Dendritic cell treated with granulocyte-macrophage colony-stimulating factor and Interleukin-4, amounts not matched to agents 40 ng/mL and 50 ng/mL, for 4 days (primary cell): ENCODE results near the gene PDAP1.
"Not testable (repeated sequence)": the region's sequence is repeated elsewhere in the genome, so short reads cannot be mapped to it uniquely, and the experiment has no call there.

Source experiments
- H3K27ac Mint-ChIP-seq: one replicate; pipeline ENCODE4 v1.8.0; 2022; ENCODE audit warnings: mild to moderate bottlenecking, mixed read lengths
- H3K27me3 Mint-ChIP-seq: one replicate; pipeline ENCODE4 v1.8.0; 2022; ENCODE audit warnings: mild to moderate bottlenecking, mixed read lengths
- H3K36me3 Mint-ChIP-seq: one replicate; pipeline ENCODE4 v1.8.0; 2022; ENCODE audit warnings: low read depth, mixed read lengths
- H3K4me1 Mint-ChIP-seq: one replicate; pipeline ENCODE4 v1.8.0; 2022; ENCODE audit warnings: low read depth, mixed read lengths
- H3K4me3 Mint-ChIP-seq: one replicate; pipeline ENCODE4 v1.8.0; 2022; ENCODE audit warnings: mild to moderate bottlenecking, moderate library complexity, mixed read lengths
- H3K9me3 Mint-ChIP-seq: one replicate; pipeline ENCODE4 v1.8.0; 2022; ENCODE audit warnings: mixed read lengths
- intact Hi-C: fragments of 100-400 bp; cut with micrococcal nuclease; formaldehyde crosslinking; loops from one replicate; pipeline ENCODE4 v1.15.0; 2022

The PDAP1 gene

DNA sequence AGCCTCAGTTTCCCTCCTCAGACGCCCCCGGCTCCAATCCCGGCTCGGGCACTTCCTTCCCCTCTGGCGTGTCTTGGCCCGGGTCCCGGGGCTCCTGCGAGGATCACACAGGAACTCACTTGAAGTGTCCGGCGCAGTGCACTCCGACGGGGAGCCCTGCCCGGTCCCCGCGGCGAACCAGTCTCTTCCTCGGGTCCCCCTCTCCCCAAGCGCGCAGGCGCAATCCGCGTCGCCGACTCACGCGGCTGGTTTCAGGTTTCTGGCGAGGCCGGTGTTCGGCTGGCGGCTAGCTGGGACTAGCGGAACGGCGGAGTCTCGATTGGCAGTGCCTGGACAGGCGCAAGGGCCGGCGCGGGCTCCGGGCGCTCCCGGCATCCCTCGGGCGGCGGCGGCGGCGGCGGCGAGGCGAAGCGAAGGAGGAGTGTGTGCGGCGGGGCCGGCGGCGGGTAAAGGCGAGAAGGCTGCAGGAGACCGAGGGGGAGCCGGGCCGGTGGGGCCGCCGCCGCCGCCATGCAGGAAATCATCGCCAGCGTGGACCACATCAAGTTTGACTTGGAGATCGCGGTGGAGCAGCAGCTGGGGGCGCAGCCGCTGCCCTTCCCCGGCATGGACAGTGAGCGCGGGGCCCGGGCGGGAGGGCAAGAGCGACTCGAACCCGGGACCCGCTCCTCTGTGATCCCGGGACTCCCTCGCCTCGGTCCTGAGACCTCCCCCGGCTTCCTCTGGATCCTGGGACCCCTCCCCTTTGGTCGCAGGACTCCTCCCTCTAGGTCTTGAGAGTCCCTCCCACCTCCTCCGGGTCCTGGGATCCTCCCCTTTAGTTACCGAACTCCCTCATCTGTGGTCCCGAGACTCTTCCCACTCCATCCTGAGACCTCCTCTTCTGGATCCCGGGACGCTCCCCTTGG, 30.4 kb upstream of the PDAP1 start, which contains the start of the genes CPSF4 and PTCD1:
Gene CPSF4 (plus strand): TSS at position 371 of the 908 bp plus-strand sequence. CDS start 140 bp downstream, at position 511.
Gene PTCD1 (minus strand): TSS at position 226 of the 908 bp plus-strand sequence. CDS start 3,556 bp downstream, outside the sequence.
- Mint-ChIP-seq H3K36me3 (peaks cover 63% of the 10 kb centered on the region), H3K27ac (peak within 1 kb of the TSS; percentile 86), H3K4me1 (peaks cover 47% of the 10 kb centered on the region), H3K9me3 (no peaks in the 10 kb centered on the region), H3K4me3 (peak within 1 kb of the TSS; percentile 88), H3K27me3 (no peaks in the 10 kb centered on the region)
- intact Hi-C loops, result no loop called here

DNA sequence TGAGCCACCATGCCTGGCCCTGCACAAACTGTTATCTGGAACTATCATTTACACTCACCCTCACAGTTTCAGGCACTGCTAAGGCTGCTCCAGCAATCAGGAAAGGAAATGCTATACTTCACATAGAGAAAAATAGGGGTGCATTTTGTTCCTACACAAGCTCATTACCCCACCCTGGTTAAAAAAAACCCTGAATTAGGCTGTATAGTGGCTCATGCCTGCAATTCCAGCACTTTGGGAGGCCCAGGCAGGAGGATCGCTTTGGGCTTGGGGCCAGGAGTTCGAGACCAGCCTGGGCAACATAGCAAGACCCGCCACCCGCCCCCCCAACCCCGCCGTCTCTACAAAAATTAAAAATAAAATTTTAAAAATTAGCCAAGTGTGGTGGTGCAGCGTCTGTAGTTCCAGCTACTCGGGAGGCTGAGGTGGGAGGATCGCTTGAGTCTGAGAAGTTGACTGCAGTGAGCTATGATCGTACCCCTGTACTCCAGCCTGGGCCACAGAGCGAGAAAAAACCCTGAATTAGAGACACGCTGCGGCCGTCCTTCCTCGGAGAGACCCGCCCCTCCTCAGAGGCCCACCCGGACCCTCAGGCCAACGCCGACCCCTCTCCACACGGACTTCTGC, 29.7 kb upstream of the PDAP1 start:
- intact Hi-C loops, result no loop called here
- peaks cover 63% of the 10 kb centered on the region for H3K36me3 Mint-ChIP-seq
- H3K4me1 Mint-ChIP-seq, result peaks cover 44% of the 10 kb centered on the region
- peak overlapping the region; percentile 88 for H3K4me3 Mint-ChIP-seq
- H3K27ac Mint-ChIP-seq, result peak overlapping the region; percentile 86
- H3K9me3 Mint-ChIP-seq, result no peaks in the 10 kb centered on the region
- H3K27me3 Mint-ChIP-seq, result no peaks in the 10 kb centered on the region

DNA sequence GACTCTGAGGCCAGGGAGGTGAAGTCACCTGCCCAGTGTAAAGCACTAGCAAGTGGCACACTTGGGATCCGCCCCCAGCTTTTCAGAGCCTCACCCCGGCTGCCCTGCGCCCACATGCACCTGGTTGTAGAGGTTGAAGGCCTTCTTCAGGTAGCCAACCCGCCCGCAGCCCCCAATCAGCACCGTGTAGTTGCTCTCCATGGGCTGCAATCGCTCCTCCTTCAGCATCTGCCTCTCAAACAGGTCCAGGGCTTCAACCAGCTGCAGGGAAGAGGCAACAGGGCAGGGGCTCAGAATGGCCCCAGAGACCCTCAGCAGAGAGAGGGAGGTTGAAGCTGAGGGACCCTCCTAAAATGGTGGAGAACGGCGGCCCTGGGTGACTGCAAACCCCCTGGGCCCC, 24.8 kb upstream of the PDAP1 start:
- Mint-ChIP-seq H3K27me3 (no peaks in the 10 kb centered on the region), H3K4me3 (no peak overlapping the region), H3K36me3 (peaks cover 75% of the 10 kb centered on the region), H3K9me3 (no peaks in the 10 kb centered on the region), H3K4me1 (peaks cover 14% of the 10 kb centered on the region), H3K27ac (no peak overlapping the region)
- intact Hi-C loops, result no loop called here

DNA sequence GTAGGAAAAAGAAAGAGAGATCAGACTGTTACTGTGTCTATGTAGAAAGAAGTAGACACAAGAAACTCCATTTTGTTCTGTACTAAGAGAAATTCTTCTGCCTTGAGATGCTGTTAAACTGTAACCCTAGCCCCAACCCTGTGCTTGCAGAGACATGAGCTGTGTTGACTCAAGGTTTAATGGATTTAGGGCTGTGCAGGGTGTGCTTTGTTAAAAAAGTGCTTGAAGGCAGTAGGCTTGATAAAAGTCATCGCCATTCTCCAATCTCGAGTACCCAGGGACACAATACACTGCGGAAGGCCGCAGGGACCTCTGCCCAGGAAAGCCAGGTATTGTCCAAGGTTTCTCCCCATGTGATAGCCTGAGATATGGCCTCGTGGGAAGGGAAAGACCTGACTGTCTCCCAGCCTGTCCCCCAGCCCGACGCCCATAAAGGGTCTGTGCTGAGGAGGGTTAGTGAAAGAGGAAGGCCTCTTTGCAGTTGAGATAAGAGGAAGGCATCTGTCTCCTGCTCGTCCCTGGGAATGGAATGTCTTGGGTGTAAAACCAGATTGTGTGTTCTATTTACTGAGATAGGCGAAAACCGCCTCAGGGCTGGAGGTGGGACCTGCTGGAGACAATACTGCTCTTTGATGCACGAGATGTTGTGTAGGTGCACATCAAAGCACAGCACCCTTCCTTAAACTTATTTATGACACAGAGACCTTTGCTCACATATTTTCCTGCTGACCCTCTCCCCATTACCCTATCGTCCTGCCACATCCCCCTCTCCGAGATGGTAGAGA, 23.6 kb upstream of the PDAP1 start:
- H3K27ac Mint-ChIP-seq, intact Hi-C loops: not testable (repeated sequence)
- H3K36me3 Mint-ChIP-seq, result peaks cover 82% of the 10 kb centered on the region

DNA sequence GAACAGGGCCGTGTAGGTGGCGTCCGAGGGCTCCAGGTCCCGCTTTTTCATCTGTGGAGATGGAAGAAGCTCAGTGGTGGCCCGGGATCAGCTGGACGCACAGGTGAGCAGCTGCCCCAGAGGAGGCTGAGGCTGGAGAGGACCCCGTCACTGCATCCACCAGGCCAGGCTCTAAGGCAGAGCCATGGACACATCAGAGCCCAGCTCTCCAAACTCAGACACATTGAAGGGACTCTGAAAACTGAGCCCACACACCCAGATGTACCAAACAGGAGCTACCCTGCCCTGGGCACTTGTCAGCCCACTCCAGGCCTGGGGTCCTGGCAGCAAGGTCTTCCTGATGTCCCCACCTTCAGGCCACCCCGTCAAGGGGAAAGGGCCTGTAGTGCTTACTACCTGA, 21.4 kb upstream of the PDAP1 start:
- H3K27ac Mint-ChIP-seq, result no peak overlapping the region
- no peaks in the 10 kb centered on the region for H3K4me1 Mint-ChIP-seq
- no peaks in the 10 kb centered on the region for H3K9me3 Mint-ChIP-seq
- H3K27me3 Mint-ChIP-seq, result no peaks in the 10 kb centered on the region
- H3K36me3 Mint-ChIP-seq, result peaks cover 95% of the 10 kb centered on the region
- intact Hi-C loops, result no loop called here
- no peak overlapping the region for H3K4me3 Mint-ChIP-seq

More for the DNA sequence above, 23.6 kb upstream of the PDAP1 start:
- not testable (repeated sequence) for H3K4me1 Mint-ChIP-seq, H3K9me3 Mint-ChIP-seq, H3K27me3 Mint-ChIP-seq, H3K4me3 Mint-ChIP-seq

DNA sequence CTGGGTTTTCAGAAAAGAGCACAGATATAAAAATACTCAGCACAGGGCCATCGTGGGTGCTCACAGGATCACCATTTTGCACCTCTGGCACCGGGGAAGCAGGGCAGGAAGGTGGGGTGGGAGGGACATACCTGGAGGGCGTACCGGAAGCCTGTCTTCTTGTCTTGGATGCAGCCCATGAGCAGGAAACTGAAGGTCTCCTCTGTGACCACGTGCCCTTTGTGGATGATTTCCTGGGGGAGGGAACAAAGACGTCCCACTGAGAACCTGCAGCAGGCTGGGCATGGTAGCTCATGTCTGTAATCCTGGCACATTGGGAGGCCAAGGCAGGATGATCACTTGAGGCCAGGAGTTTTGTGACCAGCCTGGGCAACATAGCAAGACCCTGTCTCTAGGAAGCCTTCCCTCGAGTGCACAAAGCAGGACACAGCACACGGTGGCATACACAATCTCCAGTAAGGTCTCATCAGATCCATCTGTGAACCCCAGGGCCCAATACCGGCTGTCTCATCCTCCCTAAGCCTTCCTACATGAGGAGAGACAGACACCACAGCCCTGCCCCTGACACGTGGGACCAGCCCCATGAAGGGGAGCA, 20.7 kb upstream of the PDAP1 start:
- H3K9me3 Mint-ChIP-seq, result no peaks in the 10 kb centered on the region
- intact Hi-C loops, result no loop called here
- no peaks in the 10 kb centered on the region for H3K27me3 Mint-ChIP-seq
- peaks cover 95% of the 10 kb centered on the region for H3K36me3 Mint-ChIP-seq
- no peak overlapping the region for H3K4me3 Mint-ChIP-seq
- H3K27ac Mint-ChIP-seq, result no peak overlapping the region
- no peaks in the 10 kb centered on the region for H3K4me1 Mint-ChIP-seq

DNA sequence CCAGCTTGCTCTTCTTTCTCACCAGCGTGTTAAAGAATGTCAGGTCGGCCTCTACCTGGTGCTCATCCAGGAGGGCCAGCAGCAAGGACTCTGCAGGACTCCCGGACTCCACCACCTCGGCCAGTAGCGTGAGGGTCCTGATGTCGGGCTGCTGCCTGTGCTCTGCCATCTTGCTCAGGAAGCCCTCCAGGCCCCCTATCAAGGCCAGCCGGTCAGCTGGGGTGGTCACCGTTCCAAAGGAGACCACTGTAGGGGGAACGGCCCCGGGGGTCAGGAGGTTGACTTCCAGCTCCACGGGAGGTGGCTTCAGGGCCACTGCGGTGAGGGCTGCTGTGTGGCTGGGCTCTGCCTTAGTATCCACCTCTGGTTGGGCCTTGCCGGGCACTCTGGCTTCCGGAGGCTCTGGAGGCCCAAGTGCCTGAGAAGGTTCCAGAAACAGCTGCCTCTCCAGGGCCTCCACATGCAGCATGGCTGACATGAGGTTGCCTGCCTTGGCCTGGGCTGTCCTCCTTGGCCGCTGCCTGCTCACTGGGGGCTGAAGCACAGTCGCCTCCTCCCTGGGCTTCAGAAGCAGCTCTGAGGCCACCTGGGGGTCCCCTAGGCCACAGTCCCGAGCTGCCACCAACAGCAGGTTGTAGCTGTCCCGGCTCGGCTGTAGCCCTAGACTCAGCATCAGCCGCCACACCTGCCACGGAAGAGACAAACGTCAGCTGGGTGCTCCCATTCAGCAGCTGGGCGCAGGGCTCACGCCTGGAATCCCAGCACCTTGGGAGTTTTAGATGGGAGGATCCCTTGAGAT, 16.7 kb upstream of the PDAP1 start:
- Mint-ChIP-seq H3K27me3 (no peaks in the 10 kb centered on the region), H3K27ac (no peak overlapping the region), H3K9me3 (no peaks in the 10 kb centered on the region), H3K4me3 (no peak overlapping the region), H3K36me3 (peaks cover 88% of the 10 kb centered on the region), H3K4me1 (no peaks in the 10 kb centered on the region)
- intact Hi-C loops, result no loop called here

DNA sequence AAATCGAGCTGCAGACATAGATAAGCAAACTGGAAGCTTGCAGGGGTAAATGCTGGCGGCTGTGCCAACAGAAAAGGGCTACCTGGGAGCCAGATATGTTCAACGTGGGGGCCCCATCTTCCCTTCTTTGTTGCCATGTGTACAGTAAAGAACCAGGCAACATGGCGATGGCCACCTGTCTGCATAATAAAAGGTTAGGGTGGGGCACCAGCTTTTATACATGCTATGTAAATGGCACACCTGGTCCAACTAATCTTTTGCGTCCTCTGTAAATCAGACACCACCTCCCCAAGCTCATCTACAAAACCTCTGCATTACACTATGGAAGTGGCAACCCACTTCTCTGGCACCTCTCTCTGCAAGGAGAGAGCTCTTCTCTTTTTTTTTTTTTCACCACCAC, 14.2 kb upstream of the PDAP1 start:
- Mint-ChIP-seq H3K36me3 (peaks cover 88% of the 10 kb centered on the region), H3K27me3 (no peaks in the 10 kb centered on the region), H3K9me3 (no peaks in the 10 kb centered on the region), H3K4me3 (no peak overlapping the region), H3K4me1 (no peaks in the 10 kb centered on the region), H3K27ac (no peak overlapping the region)
- intact Hi-C loops, result no loop called here

DNA sequence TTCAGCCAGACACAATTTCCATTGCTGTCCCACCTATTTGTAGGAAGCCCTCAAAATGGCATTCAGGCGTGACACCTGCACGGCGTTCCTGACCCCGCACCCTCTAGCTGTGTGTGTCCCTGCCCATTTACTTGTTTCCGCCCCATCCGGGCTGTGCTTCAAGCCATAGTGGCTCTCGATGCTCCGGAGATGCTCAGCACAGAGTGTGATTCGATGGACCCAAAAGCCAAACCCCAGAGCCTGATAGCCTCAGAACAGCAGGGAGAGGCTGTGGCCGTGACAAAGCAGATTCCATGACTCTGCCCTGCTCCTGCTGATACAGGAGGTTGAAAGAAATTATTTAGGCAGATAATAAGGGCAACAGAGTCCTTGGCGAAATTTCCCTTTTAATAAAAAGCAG, 13.8 kb upstream of the PDAP1 start:
- Mint-ChIP-seq H3K9me3 (no peaks in the 10 kb centered on the region), H3K27me3 (no peaks in the 10 kb centered on the region), H3K36me3 (peaks cover 91% of the 10 kb centered on the region), H3K4me1 (no peaks in the 10 kb centered on the region), H3K27ac (no peak overlapping the region), H3K4me3 (no peak overlapping the region)
- intact Hi-C loops, result no loop called here

DNA sequence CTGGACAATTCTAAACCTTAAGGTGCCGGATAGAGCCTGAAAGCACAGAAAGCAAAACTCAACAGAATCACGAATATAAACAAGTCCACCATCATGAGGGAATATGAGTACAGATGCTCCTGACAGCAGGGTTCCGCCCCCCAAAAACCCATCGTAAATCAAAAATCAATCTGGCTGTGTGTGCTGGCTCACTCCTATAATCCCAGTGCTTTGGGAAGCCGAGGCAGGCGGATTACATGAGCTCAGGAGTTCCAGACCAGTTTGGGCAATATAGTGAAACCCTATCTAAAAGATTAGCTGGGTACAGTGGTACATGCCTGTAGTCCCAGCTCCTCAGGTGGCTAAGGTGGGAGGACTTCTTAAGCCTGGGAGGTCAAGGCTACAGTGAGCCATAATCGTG, 12.6 kb upstream of the PDAP1 start:
- no peak overlapping the region for H3K4me3 Mint-ChIP-seq
- no peaks in the 10 kb centered on the region for H3K4me1 Mint-ChIP-seq
- H3K27ac Mint-ChIP-seq, result no peak overlapping the region
- intact Hi-C loops, result no loop called here
- H3K36me3 Mint-ChIP-seq, result peaks cover 93% of the 10 kb centered on the region
- no peaks in the 10 kb centered on the region for H3K27me3 Mint-ChIP-seq
- no peaks in the 10 kb centered on the region for H3K9me3 Mint-ChIP-seq

DNA sequence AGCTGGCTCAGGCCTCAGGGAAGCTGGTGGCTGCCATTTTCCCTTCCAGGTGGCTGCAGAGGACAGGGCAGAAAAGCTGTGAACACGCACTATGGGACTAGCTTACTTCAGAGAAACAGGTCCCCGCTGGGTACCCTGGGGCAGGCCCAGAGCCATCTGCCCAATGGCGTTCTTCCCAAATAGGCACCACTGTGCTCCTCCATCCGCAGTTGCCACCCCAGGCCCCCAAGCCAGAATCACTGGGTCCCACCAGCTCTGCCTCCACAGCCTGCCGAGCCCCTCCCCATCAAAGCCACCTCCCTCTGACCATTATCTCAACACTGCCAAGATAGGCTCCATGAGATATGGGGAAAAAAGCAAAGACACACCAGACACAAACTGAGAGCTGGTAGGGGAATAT, 11.8 kb upstream of the PDAP1 start:
- Mint-ChIP-seq H3K9me3 (peaks cover 3% of the 10 kb centered on the region), H3K36me3 (peaks cover 93% of the 10 kb centered on the region), H3K4me3 (no peak overlapping the region), H3K27ac (no peak overlapping the region), H3K27me3 (no peaks in the 10 kb centered on the region), H3K4me1 (no peaks in the 10 kb centered on the region)
- intact Hi-C loops, result no loop called here

DNA sequence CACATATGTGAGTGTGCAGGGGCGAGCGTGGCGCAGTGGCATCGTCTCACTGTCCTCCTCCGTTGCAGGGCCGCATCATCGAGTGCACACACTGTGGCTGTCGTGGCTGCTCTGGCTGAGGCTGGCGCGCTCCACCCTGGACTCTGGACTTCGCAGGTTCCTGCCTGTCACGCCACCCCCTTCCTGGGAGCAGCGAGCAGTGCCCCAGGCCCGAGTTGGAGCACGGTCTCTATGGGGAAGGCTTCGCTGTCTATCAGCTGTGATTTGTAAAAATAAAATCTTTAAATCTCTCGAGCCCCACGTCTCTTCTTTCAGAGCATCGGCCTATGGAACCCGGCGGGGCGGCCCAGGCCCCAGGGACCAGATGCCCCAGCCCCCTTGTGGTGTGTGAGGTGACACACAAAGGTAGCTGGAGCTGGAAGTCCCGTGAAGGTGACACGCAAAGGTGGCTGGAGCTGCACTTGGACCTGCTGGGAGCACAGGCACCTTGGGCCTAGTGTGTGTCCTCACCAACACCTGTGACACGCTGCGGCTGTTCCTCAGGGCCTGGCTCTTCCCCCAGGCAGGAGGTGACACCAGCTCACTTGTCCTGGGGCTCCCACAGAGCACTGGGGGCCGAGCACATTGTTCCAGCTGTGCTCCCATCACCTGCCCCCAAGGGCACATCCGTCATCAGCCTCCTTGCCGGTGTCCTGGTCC, 11.1 kb upstream of the PDAP1 start:
- no peak overlapping the region for H3K27ac Mint-ChIP-seq
- H3K9me3 Mint-ChIP-seq, result peaks cover 10% of the 10 kb centered on the region
- H3K4me3 Mint-ChIP-seq, result no peak overlapping the region
- H3K4me1 Mint-ChIP-seq, result no peaks in the 10 kb centered on the region
- peaks cover 93% of the 10 kb centered on the region for H3K36me3 Mint-ChIP-seq
- intact Hi-C loops, result no loop called here
- H3K27me3 Mint-ChIP-seq, result no peaks in the 10 kb centered on the region
